NAMALWA (cell line): ENCODE results near the gene DHRS7B.

Source experiments
- DNase-seq: peaks from one replicate; pipeline ENCODE4 v3.0.0-alpha.2; 2015; ENCODE audit warnings: low spot score

The DHRS7B gene

DNA sequence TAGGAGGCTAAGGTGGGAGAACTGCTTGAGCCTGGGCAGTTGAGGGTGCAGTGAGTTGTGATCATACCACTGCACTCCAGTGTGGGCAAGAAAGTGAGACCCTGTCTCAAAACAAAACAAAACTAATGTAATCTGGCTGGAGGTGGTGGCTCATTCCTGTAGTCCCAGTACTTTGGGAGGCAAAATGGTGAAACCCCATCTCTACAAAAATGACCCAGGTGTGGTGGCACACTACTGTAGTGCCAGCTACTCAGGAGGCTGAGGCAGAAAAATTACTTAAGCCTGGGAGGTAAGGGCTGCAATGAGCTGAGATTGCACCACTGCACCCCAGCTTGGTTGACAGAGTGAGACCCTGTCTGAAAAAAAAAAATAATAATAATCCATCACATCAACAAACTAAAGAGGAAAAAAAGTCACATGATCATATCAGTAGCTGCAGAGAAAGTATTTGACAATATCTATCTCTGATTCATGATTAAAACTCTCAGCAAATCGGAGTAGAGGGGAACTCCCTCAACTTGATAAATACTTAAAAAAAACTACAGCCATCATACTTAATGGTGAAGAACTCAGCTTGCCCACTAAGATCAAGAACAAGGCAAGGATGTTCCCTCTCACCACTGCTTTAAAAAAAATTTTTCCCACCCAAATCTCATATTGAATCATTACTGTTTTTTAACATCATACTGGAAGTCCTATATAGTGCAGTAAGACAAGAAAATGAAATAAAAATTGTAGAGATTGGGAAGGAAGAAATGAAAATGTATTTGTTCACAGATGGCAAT lies 31.0 kb downstream of the DHRS7B start:
- no peak for DNase-seq

DNA sequence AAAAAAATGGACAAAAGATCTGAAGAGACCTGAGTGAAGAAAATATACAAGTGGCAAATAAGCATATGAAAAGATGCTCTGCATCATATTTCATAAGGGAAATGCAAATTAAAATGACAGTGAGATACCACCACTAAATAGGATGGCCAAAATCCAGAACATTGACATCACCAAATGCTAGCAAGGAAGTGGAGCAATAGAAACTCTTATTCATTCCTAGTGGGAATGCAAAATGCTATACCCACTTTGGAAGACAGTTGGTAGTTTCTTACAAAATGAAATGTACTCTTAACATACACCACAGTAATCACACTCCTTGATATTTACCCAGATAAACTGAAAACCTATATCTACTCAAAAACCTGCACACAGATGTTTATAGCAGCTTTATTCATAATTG lies 33.6 kb downstream of the DHRS7B start:
- no peak for DNase-seq

DNA sequence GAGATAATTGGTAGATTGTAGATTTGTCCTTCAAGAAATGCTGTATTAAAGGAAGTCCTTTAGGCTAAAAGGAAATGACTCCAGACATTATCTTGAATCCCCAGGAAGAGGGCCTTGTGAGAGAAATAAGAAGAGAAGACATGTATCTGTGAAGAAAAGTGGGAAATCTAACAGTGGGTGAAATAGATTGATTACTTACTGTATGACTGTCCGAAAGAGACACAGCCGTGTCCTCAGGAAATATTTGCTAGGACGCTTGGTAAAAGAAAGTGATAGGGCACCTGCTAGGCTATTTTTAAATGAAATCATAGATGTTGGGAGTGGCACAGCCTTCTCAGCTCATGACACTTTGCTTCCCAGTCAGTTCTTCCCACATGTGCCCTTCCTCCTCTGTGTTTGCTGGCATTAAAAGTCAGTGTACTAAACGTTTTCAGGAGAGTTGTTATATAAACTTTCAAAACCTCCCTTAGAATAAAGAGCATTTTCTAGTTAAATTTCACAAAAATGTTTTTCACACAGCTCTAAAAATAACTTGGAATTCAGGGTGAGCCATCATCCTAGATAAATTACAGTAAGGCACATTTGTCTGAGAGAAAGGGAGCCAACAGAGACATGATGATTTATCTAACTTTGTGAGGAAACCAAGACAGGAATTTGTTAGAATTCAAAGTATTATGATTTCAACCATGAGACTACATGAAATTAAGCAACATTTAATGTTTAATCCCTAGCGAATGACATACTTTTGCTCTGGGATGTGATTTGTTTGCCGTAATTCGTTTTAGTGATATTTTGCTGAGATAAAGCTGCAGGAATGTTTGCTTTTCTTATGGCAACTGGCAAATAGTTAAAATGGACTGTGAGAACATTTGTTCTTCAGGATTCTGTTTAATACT lies 35.0 kb downstream of the DHRS7B start:
- no peak for DNase-seq

DNA sequence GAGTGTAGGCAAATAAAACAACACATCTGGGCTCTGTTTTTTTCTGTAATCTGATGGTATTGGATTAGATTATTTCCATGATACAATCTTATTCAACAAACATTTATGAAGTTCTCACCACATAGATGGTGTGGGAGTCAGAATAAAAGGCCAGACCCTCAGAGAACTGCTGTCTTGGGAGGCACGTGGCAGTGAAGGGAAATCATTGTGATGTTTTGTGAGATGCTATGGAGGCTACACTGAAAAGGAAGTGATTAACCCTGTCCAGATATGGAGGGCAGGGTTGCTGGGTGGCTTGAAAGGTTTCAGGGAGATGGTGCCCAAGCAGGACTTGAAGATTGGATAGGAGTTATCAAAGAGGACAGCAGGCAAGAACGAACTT lies 35.6 kb downstream of the DHRS7B start:
- no peak for DNase-seq

DNA sequence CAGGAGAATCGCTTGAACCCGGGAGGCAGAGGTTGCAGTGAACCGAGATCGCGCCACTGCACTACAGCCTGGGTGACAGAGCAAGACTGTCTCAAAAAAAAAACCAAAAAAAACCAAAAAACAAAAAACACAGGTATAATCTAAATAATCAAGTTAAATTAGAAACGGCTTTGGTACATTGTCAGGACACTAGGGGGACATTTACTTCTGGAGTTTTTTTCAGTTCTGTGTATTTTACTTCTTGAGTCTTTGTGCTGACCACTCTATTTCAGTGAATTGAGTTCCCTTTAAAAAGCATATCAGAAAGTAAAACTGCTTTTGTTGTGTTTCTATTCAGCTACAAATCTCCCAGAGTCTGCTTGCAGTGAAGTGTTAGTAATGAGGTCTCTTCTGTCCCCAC lies 36.3 kb downstream of the DHRS7B start:
- DNase-seq: no peak

DNA sequence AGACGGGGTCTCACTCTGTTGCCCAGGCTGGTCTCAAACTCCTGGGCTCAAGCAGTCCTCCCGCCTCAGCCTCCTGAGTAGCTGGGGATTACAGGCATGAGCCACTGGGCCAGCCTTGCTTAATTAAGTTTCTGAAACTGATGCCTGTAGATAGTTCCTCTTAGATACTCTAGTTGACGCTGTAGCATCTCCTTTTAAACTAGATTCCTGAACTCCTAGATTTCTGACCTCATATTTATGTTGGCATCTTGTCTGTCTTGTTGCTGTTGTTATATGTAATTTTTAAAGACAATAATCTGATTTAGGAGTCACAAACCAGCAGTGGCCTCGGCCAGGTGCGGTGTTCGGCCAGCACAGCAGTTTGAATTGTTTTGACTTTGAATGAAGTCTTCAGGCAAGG lies 37.5 kb downstream of the DHRS7B start:
- DNase-seq: no peak

DNA sequence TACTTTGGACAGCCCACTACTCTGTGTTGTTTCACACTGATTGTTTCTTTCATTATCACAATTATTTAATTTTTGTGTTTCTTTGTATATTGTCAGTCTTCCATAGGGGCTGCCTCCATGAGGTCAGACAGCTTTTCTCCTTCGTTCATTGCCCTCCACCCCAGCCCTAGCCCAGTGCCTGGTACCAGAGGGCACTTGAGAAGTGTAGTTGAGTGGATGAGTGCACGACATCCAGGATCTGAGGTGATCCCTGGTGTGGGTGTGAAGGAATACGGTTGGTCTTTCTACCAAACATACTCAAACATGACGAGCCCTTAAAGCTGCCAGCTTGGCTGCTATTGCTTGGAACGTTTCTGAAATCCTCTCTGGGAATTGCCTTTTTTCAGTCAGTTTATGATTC lies 37.9 kb downstream of the DHRS7B start:
- no peak for DNase-seq

DNA sequence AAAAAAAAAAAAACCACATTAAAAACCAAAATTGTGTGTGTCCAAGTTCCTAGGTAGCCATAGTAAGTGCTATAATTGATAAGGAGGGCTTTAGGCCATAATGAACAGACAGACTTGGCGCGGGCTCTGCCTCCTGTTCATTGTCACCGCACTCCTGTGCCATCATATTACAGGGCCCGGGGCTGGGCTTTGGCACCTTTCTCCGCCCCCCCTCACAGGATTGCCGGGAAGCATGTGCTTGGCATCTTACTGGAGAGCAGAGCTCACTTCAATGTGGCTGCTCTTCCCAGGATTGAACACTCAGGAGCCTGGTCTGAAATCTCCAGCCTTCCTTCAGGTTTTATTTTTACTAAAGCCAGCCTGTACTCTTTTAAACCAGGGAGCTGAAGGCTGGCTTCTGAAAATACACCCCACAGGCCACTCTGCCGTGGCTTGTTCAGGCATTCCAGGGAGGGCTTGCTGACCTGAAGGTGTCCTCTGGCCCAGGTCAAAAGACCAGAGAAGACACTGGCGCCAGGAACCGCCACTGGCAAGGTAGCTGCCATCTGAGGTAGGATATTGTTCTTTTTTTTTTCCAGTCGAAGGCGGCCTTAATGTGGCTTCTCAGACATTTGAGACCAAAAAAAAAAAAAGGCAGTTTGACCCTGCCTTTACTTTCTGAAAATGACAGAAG lies 39.3 kb downstream of the DHRS7B start:
- DNase-seq: no peak

DNA sequence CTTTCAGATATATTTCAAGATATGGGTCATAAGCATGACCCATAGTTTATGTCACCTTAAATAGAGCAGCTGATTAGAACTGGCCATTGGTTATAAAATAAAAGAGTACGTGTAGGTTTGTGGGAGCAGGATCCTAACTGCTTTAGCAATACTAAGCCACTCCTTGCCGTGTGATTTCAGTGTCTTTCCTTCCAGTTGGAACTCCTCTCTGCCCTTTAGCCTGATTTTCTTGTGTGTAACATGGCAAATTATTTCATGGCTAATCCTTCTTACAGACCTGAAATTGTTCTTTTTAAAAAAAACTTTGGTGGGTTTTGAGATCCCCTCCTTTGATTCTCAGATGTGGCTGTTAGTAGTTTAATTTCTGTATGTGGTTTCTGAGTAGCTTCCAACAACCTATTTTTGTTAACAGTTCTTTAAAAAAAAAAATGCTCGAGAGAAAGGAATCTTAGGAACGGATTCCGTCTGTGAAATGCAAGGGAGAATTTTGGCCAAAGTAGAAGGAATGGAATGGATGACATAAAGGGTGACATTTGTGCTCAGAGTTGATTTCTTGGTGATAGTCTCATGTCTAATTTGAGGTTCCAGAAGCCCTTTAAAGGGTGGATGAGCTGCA lies 39.9 kb downstream of the DHRS7B start:
- no peak for DNase-seq

DNA sequence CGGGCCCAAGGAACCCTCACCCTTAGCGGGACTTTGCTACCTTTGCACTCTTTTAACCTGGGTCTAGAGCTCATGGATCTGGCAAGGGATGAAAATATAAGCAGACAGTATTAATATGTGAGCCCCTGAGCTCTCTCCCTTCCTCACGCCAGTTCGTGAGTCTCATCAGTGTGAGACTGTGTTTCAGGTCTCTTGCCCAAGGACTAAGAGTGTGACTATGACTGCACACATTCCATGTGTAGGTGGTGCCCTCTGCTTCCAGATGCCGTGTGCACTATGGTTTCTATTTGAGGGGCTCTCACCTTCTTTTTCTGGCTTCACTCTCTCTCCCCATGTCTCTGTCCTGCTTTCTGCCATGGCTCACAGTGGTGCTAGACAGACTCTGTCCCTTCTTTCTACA lies 40.5 kb downstream of the DHRS7B start:
- no peak for DNase-seq

DNA sequence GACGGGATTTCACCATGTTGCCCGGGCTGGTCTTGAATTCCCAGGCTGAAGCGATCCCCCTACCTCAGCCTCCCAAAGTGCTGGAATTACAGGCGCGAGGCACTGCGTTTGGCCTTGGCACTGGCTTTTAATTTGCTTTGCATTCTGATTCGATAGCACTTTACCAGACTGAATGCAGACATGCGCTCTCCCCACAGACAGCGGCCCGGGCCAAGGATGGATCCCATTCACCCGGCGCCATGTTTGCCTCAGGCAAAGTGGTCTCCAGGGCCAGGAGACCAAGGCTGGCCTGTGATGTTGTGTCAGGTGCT lies 41.7 kb downstream of the DHRS7B start:
- no peak for DNase-seq

DNA sequence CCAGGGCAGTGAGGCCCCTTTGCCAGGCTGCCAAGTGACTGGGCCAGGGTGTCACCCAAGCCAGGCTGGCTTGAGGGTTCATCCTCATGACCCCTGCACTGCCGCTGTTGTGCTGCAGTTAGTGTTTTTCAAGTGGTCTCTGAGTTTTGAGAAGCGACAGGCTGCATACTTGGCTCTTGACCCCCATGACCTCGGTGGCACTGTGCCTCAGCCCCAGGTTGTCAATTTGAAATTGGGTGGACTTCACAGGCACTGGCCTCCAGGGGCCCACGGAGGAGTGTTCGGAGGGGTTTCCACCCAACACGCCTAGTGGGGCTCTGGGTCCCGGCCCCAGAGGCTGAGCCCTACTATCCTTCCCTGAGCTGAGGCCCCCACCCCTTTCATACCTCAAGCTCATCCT lies 42.7 kb downstream of the DHRS7B start:
- DNase-seq: no peak

DNA sequence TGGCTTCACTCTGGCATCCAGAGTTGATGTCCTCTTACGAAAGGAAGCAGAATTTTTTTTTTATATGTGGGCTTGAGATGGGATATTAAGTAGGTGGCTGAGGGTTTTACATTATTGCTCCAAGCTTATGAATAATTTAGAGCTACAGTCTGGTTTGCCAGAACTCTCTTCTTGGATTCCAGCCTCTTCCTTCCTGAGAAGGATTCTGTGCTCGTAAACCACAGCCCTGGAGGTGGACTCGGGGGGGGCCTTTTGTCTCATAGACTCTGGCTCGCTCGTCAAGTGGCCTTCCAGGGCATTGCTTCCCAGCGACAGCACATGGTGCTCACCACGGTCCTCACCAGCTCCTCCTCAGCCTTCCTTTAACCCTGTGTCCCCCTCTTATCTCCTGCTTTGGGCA lies 44.0 kb downstream of the DHRS7B start:
- no peak for DNase-seq

DNA sequence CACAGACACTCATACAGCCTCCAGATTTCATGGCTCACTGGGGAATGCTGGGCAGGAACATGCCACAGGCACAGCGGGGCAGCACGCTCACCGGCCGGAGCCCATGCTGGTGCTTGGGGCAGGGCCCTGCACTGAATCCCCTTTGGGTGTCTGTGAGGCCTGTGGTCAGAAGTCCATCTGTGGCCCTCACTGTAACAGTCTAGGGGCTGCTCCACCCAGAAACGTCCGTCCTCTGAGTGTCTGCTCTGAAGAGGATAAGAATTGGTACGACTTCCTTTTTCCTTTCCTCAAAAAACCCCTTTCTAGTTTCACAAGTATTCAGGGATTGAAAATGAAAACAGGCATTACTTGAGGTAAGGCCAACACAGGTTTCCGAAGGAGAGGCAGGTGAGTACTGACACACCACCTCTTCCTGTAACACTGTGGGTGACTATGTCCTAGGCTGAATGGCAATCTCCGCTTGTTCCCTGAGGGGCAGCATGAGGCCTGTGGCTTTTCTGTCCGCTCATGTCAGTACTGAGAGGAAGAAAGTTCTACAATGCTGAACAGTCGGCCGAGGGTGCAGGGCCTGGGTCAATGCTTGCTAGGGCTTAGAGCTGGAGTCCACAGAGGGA lies 44.7 kb downstream of the DHRS7B start:
- no peak for DNase-seq

DNA sequence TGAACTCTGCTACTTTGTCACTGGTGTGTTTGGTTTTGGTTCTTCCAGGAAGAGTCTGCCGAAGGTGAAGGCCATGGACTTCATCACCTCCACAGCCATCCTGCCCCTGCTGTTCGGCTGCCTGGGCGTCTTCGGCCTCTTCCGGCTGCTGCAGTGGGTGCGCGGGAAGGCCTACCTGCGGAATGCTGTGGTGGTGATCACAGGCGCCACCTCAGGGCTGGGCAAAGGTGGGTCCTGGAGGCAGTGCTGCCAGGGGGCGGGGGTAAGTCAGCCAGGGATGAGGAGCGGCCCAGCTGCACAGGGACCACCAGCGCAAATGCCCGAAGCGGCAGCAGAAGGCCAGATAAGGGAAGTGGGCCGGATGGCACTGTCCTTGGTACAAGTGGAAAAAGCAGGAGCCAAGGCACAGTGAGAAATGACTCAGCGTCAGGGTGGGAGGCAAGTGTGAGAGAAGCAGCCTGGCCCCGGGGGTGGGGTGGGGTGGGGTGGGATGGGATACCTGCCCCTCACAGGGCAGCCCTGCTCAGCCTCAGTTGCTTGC lies 45.3 kb downstream of the DHRS7B start:
- DNase-seq: no peak

DNA sequence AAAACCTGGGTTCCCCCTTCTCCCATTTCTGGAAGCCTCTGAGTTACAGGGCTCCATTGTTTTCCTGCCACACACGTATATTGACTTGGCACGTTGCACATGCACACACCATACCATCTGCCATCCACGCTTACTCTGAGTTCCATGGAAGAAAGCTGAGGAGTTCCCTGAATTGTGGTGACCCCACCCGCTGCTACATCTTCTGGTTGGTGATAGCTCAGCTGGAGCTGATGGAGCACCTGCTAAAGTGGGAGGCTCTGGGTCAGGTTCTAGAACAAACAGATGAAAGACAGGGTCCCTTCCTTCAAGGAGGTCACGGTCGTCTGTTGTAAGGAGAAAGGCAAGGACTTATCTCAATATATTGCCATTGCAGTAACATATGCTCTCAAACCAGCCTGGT lies 46.1 kb downstream of the DHRS7B start:
- no peak for DNase-seq

DNA sequence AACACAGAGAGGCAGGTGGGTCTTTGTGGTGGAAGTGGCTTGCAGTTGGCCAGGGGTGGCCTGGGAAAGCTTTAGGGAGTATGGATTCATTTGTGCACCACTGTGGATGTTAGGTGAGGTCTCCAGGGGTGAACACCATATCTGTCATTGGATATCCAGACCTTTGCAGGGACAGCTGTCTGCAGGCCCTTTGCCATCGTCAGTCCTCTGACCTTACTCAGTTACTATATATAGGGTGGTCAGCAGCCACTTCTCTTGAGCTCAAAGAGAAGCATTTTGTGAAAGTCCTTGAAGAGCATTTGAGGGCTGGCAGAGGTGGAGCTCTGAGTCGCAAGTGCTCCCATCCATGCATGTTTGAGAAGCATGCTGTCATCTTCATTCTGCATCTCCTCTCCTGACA lies 46.8 kb downstream of the DHRS7B start:
- DNase-seq: no peak

DNA sequence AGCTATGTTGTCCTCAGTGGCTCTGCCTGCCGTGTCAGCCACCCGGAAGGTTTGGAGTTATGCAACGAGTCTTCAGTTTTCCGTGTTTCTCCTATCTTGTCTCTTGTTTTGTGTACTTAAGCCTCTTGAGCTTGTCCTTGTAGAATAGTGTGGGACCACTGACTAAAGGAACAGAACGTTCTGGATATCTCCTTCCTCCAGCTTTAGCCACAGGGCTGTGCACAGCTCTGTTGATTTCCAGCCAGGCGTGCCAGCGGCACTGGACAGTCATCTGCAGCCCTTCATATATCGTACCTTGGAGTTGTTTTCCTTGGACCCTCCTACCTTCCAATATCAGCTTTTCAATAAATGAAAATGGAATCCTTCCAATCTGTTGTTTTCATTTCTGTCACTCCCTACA lies 47.4 kb downstream of the DHRS7B start:
- no peak for DNase-seq

DNA sequence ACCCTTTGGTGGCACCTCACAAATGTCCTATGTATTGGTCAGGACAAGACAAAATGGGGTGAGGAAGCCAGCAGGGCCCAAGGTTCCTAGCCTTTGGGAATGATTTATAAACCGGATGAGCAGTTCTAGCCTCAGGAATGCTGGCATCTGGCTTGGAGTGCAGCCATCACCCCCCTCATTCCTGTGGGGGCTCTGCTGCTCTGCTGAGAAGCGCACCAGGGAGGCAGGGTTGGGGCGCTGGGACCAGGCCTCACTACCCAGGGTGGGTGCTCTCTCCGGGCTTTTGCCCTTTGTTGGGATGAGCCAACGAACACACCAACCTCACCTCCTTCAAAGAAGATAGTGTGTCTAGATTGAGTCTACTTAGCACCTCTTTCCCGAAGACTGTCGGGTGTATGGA lies 47.9 kb downstream of the DHRS7B start:
- DNase-seq: no peak

DNA sequence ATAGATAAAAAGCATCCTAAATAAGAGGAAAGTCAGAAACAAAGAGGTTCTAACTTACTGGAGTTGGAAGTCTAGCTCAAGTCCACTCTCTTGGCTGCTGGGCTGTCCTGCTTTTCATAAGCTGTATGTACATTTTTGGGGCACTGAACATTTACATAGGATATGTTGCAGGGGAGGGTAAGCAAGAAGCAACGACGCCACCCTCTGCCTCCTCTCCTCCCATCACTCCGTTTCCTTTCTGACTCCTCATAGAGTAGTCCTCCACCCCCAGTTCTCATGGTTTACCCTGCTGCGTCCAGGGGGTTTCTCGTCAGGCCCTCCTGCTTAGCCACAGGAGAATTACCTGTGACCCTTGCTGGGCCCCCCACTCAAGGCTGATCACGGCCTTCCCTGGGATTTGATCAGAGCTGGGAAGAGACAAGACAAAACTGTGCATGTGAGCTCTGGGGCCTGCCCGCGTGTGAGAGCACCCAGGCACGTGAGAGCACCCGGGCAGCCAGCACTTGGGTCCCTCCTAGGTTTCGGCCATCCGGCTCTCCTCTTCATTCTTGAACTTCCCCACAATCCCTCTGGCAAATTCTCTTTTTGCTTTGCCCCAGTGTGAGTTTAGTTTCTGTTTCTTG lies 50.1 kb downstream of the DHRS7B start:
- no peak for DNase-seq

DNA sequence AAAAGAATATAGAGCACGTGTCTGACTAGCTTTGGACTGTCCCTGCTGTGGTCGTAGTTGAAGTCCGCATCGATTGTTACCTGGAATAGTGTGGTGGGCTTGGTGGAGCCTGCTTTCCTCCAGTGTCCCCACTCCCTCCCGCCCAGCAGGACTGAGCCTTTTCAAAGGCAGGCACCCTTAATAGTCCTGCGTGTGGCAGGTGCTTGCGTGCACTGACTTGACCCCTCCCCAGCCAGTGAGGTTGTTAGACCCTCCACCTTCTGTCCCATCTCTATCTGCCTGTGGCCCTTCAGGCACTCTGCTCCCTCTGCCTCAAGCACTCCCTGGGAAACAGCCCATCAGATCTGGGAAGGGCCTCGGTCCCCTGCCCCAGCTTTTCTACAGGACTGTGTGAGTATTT lies 50.6 kb downstream of the DHRS7B start:
- DNase-seq: no peak
